GM18861 (cell line): ENCODE data around the gene CCDC83.
"Not testable (repeated sequence)": the region's sequence is repeated elsewhere in the genome, so short reads cannot be mapped to it uniquely, and the experiment has no call there.

Experiments used
- ATAC-seq: cut with Tn5 transposase; IDR thresholded peaks from one replicate; pipeline ENCODE4 v1.9.1; 2021; ENCODE audit not compliant: unreplicated experiment

The CCDC83 gene

GRCh38 chr11:85886089-85887056 is 31.2 kb downstream of the CCDC83 start:
- no peak for ATAC-seq

GRCh38 chr11:85889108-85889507 is 33.9 kb downstream of the CCDC83 start:
- no peak for ATAC-seq

- ATAC-seq = no peak
Measured at GRCh38 chr11:85889676-85890579, 34.7 kb downstream of the CCDC83 start.

DNA sequence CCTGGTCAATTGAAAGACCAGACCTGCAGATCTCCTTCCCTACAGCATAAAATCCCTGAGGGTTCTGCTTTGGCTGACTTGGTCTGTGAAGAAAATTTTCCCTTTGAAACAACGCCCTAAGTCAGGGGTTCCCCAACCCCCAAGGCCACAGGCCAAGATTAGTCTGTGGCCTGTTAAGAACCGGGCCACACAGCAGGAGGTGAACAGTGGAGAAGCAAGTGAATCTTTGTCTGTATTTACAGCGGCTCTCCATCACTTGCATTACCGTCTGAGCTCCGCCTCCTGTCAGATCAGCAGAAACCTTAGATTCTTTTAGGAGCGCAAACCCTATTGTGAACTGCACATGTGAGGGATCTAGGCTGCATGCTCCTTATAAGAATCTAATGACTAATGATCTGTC is 38.2 kb downstream of the CCDC83 start:
- ATAC-seq = no peak

DNA sequence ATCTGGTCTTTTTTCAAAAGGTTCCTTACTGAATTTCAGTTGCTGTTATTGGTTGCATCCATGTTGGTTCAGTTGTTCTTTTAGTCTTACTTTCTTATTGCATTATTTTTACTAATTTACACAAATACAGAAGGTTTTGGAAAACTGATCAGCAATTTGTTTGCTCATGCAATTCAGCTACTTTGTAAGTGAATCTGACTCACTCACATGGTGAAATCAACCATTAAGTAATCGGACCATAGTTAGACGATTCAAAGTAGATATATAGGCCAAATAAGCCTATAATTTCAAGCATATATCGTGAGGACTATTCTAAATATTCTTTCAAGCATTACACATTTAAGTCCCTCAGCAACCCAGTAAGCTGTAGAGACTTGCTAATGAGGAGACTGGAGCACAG is 41.7 kb downstream of the CCDC83 start:
- ATAC-seq = no peak

- no peak for ATAC-seq
Measured at GRCh38 chr11:85898456-85898855, 43.3 kb downstream of the CCDC83 start.

DNA sequence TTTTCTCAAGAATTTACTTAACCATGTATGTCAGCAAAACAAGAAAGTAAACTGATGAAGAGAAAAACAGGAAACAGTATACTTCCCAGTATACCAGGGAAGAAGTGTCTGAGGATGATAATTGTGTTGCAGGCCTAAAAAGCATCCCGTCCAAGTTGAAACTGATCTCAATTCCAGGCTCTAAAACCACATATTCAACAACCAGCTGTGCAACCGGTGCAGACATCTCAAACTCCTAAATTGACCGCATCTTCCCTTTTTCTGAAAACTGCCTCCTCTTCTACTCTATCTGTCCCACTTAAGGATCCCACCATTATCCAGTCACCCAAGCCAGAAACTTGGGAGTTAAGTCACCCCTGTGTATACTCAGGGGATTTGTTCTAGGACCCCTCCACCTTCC is 47.2 kb downstream of the CCDC83 start:
- no peak for ATAC-seq

DNA sequence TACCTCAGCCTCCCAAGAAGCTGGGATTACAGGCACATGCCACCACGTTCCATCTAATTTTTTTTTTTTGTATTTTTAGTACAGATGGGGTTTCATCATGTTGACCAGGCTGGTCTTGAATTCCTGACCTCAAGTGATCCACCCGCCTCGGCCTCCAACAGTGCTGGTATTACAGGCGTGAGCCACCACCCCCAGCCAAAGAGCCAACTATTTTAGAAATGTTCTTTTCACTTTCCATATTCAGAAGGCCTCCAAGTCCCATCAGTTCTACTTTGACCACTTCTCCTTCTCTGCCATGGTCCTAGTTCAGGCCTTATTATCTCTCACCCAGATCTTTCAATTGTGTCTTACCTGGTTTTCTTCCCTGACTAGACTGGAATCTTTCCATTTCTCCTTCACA is 48.2 kb downstream of the CCDC83 start:
- no peak for ATAC-seq

GRCh38 chr11:85903811-85904210 is 48.6 kb downstream of the CCDC83 start:
- ATAC-seq = no peak

DNA sequence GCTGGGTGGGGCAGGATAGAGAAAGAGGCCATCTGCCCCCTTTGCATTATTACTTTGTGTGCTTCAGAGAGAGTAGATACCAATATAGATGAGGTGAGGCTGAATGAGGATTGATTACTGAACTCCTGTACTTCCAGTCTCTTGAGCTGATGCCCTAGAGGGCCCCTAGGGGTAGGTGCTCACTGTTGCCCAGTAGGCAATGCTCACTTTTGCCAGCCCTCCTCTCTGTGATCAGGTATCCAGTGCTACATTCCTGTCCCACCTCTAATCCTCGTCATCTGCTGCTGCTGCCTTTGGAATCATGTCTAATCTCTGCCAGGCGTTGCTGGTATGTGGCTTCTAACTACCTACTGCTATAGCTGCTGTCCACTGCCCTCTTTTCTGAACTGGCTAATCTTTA is 57.2 kb downstream of the CCDC83 start:
- no peak for ATAC-seq

DNA sequence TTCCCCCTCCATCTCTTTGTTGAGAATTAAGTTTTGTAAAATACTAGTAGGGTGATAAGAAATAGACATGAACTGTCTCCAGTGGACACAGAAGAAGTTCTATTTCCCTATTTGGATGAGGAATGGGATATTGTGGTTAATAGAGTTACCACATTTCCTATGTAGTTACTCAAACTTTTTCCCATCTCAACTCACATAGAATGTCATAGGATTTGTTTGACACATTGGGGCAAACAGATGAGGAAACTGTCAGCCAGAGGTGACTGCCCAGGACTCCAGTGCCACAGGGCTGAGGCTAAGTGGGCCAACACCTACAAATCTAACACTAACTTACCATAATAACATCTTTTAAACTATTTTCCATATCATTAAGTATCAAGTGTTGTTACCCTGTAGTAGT is 58.3 kb downstream of the CCDC83 start:
- no peak for ATAC-seq

DNA sequence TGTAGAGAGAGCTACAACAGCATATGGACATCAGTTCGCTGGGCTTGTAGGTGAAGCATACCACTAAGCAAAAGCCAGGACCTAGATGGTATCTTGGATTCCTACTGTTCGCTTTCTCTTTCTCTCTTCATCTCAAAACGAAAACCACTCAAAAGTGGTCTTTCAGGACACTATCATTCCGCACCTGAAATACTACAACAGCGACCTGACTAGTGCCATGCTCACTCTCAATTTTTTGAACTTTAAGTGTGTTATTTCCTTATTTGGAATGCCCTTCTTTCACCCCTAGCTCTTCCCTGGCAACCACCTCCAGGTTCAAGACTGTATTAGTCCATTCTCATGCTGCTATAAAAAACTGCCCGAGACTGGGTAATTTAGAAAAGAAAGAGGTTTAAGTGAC is 59.2 kb downstream of the CCDC83 start:
- no peak for ATAC-seq

DNA sequence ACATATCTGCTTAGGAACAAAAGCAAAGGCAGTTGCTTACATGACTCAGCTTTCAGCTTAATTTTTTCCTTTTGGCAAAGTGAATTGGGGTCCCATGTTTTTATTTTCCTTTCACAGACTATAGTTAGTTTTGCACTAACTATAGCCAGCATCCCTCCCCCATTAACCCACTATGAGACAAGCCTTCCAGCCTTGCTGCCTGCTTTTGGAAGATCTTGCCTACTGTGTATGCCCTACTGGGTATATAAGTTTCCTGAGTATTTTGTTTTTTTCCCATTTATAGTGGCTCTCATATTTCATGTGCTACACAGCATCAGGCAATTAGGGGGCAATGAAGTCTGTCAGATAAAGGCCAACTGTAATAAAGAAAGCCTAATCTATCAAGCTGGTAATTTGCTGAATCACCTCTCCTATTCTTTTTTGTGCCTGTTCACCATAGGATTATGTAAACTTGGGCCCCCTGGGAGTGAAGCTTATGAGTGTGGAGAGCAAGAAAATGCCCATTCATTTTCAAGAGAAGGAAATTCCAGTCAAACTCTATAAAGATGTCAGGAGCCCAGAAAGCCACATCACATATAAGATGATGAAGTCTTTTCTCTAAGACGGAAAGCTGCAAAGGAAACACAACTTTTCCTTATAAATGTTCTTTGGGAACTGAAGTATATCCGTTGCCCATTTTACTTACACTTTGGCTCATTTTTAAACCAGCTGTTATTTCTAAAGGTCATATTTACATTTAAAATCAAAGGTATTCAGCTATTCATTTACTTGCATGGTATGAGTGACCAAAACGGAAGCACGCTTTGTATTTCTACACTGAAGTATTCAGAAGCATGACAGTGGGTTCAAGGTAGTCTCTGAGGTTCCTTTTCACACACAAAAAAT is 64.0 kb downstream of the CCDC83 start:
- no peak for ATAC-seq

GRCh38 chr11:85922367-85922766 is 67.2 kb downstream of the CCDC83 start:
- peak; percentile 74 for ATAC-seq

GRCh38 chr11:85923455-85923854 is 68.3 kb downstream of the CCDC83 start:
- no peak for ATAC-seq

DNA sequence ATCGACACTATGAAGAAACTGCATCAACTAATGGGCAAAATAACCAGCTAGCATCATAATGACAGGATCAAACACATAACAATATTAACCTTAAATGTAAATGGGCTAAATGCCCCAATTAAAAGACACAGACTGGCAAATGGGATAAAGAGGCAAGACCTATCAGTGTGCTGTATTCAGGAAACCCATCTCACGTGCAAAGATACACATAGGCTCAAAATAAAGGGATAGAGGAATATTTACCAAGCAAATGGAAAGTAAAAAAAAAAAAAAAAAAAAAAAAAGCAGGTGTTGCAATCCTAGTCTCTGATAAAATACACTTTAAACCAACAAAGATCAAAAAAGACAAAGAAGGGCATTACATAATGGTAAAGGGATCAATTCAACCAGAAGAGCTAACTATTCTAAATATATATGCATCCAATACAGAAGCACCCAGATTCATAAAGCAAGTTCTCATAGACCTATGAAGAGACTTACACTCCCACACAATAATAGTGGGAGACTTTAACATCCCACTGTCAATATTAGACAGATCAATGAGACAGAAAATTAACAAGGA is 71.6 kb downstream of the CCDC83 start:
- not testable (repeated sequence) for ATAC-seq

- ATAC-seq = no peak
Measured at GRCh38 chr11:85930879-85931366, 75.7 kb downstream of the CCDC83 start.

GRCh38 chr11:85934596-85935169 is 79.5 kb downstream of the CCDC83 start:
- ATAC-seq = no peak

DNA sequence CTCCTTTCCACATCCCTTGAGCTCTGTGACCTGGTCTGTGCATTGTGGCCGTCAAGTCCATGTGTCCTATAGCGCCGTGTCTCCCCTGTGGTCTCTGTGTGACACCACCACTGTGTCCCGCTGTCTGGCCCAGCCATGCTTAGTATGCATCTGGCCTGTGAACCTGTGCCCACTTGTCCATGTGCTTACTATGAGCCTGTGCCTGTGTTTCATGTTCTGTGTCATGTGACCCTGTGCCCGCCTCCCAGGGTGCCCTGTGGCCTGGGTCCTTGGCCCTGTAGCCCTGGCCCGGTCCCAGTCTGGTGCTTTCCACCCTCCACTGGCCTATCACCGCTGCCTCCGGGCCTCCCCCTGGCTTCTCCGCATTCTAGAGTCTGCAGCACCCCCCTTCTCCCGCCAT is 80.6 kb downstream of the CCDC83 start:
- no peak for ATAC-seq

GRCh38 chr11:85937835-85938234 is 82.7 kb downstream of the CCDC83 start:
- ATAC-seq = no peak
